ENCODE measurements around the gene ZIC5. TPM values are rescaled to one million over a fixed set of nuclear protein-coding genes. Genes with fewer than 3 reads are reported as not detected.

Gene ZIC5
- total RNA-seq, 1 donor from 2014 or later: not detected

DNA sequence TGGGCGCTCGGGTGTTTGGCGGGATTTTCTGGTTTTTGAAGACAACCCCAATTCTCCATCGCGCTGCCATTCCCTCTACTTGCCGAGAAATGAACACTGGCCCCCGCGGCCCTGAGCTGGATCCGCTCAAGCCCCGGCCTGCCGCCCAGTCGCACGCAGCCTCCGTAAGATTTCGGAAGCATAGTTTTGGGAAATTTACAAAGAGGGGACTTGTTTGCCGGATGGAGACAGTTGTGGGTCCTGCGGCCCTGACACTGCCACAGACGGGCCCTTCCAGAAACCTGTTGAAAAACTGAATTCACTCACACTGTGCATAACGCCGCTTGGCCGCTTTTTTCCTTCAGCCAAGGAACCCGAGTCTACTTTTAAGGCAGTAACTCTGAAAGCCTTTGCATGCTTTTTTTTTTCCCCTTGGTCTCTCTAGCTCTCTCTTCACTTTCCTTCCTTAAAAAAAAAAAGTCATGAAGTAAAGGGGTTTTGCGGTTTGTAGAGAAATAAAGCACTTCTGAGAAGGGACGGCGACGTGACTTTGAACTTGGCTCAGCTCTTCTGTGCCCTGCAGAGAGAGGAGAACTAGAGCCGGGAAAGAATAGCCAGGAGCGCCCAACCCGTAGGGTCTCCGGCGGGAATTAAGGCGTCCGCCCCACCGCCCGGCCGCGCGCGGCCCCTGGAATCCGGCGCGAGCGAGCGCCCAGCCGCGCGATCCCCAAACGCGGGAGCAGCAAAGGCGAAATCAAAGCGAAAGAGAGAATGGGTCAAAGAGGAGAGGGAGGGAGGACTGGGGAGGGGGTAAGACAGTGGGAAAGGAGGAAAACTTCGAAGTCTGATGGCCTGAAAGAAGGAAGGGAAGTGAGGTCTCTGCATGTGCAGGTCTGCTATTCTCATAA lies 6.6 kb upstream of the ZIC5 start:
- Histone ChIP-seq H3K27me3 (ENCODE audit: control insufficient read depth, insufficient read depth, low read length) (peaks cover 71% of the 10 kb centered on the region), H3K4me3 (ENCODE audit: low read depth, low read length) (no peak overlapping the region), H3K36me3 (ENCODE audit: control insufficient read depth, insufficient read depth, low read length) (no peaks in the 10 kb centered on the region)
- DNase-seq (ENCODE audit: low read depth) (no peak), FAIRE-seq (no peak)
- TF ChIP-seq, protein P1, sequence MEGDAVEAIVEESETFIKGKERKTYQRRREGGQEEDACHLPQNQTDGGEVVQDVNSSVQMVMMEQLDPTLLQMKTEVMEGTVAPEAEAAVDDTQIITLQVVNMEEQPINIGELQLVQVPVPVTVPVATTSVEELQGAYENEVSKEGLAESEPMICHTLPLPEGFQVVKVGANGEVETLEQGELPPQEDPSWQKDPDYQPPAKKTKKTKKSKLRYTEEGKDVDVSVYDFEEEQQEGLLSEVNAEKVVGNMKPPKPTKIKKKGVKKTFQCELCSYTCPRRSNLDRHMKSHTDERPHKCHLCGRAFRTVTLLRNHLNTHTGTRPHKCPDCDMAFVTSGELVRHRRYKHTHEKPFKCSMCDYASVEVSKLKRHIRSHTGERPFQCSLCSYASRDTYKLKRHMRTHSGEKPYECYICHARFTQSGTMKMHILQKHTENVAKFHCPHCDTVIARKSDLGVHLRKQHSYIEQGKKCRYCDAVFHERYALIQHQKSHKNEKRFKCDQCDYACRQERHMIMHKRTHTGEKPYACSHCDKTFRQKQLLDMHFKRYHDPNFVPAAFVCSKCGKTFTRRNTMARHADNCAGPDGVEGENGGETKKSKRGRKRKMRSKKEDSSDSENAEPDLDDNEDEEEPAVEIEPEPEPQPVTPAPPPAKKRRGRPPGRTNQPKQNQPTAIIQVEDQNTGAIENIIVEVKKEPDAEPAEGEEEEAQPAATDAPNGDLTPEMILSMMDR (IDR thresholded peaks at IDR 0.05; ENCODE audit: insufficient read depth, low read length, severe bottlenecking): no peak

DNA sequence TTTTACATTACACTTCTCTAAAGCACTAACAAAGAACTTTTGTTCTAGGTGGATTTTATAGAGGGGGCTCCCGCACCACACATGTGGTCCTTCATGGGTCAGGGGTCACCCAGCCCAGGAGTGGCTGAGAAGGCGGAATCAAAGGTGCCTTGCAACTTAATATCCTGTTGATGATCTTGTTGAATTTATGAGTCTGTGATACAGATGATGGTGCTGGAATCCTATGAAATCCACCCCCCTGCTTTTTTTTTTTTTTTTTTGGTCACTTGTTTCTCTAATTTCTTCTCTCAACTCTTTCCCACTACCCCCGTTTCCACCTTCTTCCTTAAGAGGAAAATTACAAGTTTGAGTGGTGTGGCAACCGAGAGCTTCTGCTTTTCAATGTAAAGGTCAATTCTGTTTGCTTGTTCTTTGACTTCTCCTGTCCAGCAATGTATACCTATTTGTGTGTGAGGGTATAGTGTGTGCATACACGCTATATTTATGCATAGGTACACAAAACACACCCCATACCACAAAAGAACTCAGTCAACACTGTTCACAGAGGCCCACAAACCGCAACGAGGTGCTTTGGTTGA lies 5.9 kb upstream of the ZIC5 start:
- TF ChIP-seq, protein P1 (IDR thresholded peaks at IDR 0.05; ENCODE audit: insufficient read depth, low read length, severe bottlenecking): no peak
- no peak for FAIRE-seq
- Histone ChIP-seq H3K27me3 (ENCODE audit: control insufficient read depth, insufficient read depth, low read length) (peaks cover 70% of the 10 kb centered on the region), H3K36me3 (ENCODE audit: control insufficient read depth, insufficient read depth, low read length) (no peaks in the 10 kb centered on the region), H3K4me3 (ENCODE audit: low read depth, low read length) (no peak overlapping the region)
- DNase-seq (ENCODE audit: low read depth): no peak

DNA sequence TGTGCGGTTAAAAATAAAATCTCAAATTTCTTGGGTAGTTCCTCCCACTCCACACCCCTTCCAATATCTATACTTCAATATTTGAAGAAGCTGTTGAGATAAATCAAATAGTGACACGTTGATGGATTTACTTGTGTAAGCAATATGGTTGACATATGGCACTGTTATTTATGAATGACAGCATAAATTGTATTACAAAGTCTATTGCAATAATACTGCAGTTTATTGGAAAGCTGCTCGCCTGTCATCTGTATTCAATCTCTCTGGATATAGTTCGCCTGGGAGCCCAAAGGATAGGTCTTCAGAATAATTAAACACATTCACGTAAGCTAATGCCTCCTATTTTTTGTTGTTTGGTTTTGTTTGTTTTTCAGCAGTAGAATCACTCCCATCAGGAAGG lies 5.0 kb upstream of the ZIC5 start:
- TF ChIP-seq, protein P1 (IDR thresholded peaks at IDR 0.05; ENCODE audit: insufficient read depth, low read length, severe bottlenecking): no peak
- no peak for DNase-seq (ENCODE audit: low read depth)
- FAIRE-seq: no peak
- H3K36me3 ChIP-seq (ENCODE audit: control insufficient read depth, insufficient read depth, low read length): no peaks in the 10 kb centered on the region
- H3K27me3 ChIP-seq (ENCODE audit: control insufficient read depth, insufficient read depth, low read length): peaks cover 79% of the 10 kb centered on the region
- H3K4me3 ChIP-seq (ENCODE audit: low read depth, low read length): no peak overlapping the region

DNA sequence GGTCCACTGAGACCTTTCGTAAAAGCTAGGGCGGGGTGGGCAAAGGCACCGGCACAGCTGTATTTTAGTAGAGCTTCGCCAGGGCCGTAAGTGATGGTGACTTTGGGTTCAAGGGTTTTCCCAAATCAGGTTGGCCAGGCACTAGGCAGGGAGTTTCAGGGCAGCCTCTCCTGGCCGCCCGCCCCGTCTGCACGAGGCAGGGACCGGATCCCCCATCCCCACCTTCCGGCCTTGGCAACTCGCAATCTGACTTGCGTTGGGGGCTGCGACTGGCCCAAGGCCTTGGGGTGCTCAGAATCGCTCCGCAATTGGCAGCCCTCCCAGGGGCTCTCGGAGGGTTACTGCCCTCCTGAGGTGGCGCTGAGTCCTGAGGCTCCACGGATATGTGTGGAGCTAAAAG lies 4.1 kb upstream of the ZIC5 start:
- DNase-seq (ENCODE audit: low read depth): no peak
- TF ChIP-seq, protein P1 (IDR thresholded peaks at IDR 0.05; ENCODE audit: insufficient read depth, low read length, severe bottlenecking): no peak
- no peak for FAIRE-seq
- Histone ChIP-seq H3K27me3 (ENCODE audit: control insufficient read depth, insufficient read depth, low read length) (peaks cover 80% of the 10 kb centered on the region), H3K4me3 (ENCODE audit: low read depth, low read length) (no peak overlapping the region), H3K36me3 (ENCODE audit: control insufficient read depth, insufficient read depth, low read length) (no peaks in the 10 kb centered on the region)

DNA sequence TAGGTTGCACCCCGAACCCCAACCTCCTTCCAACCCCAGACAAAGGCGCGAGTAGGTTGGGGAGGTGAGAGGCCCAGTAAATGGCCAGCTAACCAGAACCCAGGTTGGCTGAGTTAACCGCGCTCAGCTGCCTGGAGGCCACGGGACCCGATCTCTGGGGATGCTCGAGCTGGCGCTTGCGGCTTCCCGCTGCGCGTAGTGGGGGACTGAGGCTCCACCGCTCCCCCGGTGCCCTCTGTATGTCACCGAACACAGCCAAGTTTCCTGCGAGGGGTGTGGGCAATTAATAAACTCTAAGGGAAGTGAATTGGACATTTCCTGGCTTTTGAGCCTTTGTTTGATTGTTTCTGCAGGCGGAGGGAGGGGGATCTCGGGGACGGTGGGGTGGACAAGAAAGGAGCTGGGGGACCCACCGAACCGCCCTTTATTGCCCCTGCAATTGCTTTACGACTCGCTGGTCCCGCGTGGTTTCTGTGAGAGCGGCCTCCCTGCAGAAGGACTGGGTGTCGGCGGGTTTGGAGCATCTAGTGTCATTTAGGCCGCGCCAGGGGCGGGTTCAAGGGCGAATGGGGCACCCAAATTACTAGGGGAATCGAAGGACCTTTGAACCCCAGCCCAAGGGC lies 3.5 kb upstream of the ZIC5 start:
- Histone ChIP-seq H3K4me3 (ENCODE audit: low read depth, low read length) (no peak overlapping the region), H3K36me3 (ENCODE audit: control insufficient read depth, insufficient read depth, low read length) (no peaks in the 10 kb centered on the region), H3K27me3 (ENCODE audit: control insufficient read depth, insufficient read depth, low read length) (peaks cover 80% of the 10 kb centered on the region)
- no peak for DNase-seq (ENCODE audit: low read depth)
- TF ChIP-seq, protein P1 (IDR thresholded peaks at IDR 0.05; ENCODE audit: insufficient read depth, low read length, severe bottlenecking): no peak
- no peak for FAIRE-seq

Measured in bronchial epithelial cell (primary cell).